K562 (cell line): ENCODE measurements around the gene CELA3B. TPM values are rescaled to one million over a fixed set of nuclear protein-coding genes. Genes with fewer than 3 reads are reported as not detected.

ENCODE experiments used
- ATAC-seq: fragments of 200-7000 bp; cut with Tn5 transposase; 3 replicates; pipeline ENCODE4 v1.9.1; 2020; ENCODE audit warnings: moderate library complexity
- BruUV-seq: library from RNA; stranded (reverse); fragments of 400-500 nt; replicated peaks from 2 replicates; lab custom pipeline; 2021; lab: Mats Ljungman, UMichigan
- CTCF ChIA-PET: fragments of 300-600 bp; formaldehyde crosslinking; extraction: SDS; loops from one replicate; lab custom pipeline; 2021; ENCODE audit warnings: low intra/inter-chr PET ratio; lab: Yijun Ruan, JAX
- POLR2A ChIA-PET: fragments of 300-600, 350-650 bp; sonication (Branson Sonifier 250); formaldehyde crosslinking; extraction: SDS; loops from one replicate; lab custom pipeline; 2021; ENCODE audit warnings: antibody characterized with exemption, inconsistent platforms; lab: Yijun Ruan, JAX
- DNase-seq, 4 experiments: peaks; one replicate each; pipeline versions ENCODE4 v3.0.0 to v3.0.0-alpha.2; 2011 to 2018; ENCODE audit warnings: low spot score in 3 of 4, mixed read lengths in 3 of 4; ENCODE audit errors: extremely low read depth in 1 of 4
- FAIRE-seq: peaks from 2 replicates; lab custom pipeline; 2011; peaks lifted over from hg19 to GRCh38; lab: Jason Lieb, UNC
- H2AFZ ChIP-seq: 2 replicates; pipeline ENCODE4 v1.6.0; 2011; ENCODE audit warnings: low read depth, low read length, control low read depth, inconsistent platforms
- H3K27ac ChIP-seq: fragments of 200-600 bp; 3 replicates; pipeline ENCODE4 v1.8.0; 2011; ENCODE audit warnings: low read depth, mild to moderate bottlenecking, control low read depth, inconsistent platforms, low read length, moderate library complexity, mixed read lengths; ENCODE audit errors: extremely low read depth
- H3K27me3 ChIP-seq, 2 experiments: fragments of 300-600 bp in 1 of 2; 2 replicates in 1 of 2; 3 replicates in 1 of 2; pipeline versions ENCODE4 v1.6.0 to v1.8.0; 2011; ENCODE audit warnings: inconsistent platforms in 2 of 2, low read length in 2 of 2, mild to moderate bottlenecking in 1 of 2, mixed read lengths in 1 of 2, moderate library complexity in 1 of 2; ENCODE audit not compliant: control insufficient read depth in 2 of 2, insufficient read depth in 2 of 2
- H3K36me3 ChIP-seq: fragments of 300-600 bp; 3 replicates; pipeline ENCODE4 v1.8.0; 2011; ENCODE audit warnings: mild to moderate bottlenecking, low read length, inconsistent platforms; ENCODE audit not compliant: control insufficient read depth, insufficient read depth
- H3K4me1 ChIP-seq, 2 experiments: fragments of 200-600 bp in 1 of 2; replicated peaks in 1 of 2; 2 replicates in 1 of 2; 3 replicates in 1 of 2; pipeline versions ENCODE4 v1.5.1 to v1.8.0; 2011; ENCODE audit warnings: inconsistent platforms in 2 of 2, low read length in 2 of 2, mild to moderate bottlenecking in 1 of 2, mixed read lengths in 1 of 2, moderate library complexity in 1 of 2; ENCODE audit not compliant: control insufficient read depth in 2 of 2, insufficient read depth in 2 of 2
- H3K4me2 ChIP-seq: 2 replicates; pipeline ENCODE4 v1.6.1; 2011; ENCODE audit warnings: low read length, control low read depth, inconsistent platforms, mixed read lengths; ENCODE audit not compliant: insufficient read depth
- H3K4me3 ChIP-seq: fragments of 200-600 bp; sonication (generic), shearing (Covaris generic); 2 replicates; pipeline ENCODE4 v1.5.1; 2016; ENCODE audit warnings: control low read depth, inconsistent platforms
- H3K79me2 ChIP-seq: fragments of 200-600 bp; 3 replicates; pipeline ENCODE4 v1.8.0; 2011; ENCODE audit warnings: low read length, inconsistent platforms; ENCODE audit not compliant: control insufficient read depth, insufficient read depth
- H3K9ac ChIP-seq, 2 experiments: 2 replicates each; pipeline versions ENCODE4 v1.6.0 to v1.6.1; 2011; ENCODE audit warnings: low read depth in 2 of 2, low read length in 2 of 2, control low read depth in 1 of 2, inconsistent platforms in 1 of 2, mild to moderate bottlenecking in 1 of 2, mixed read lengths in 1 of 2; ENCODE audit not compliant: insufficient read depth in 1 of 2
- H3K9me1 ChIP-seq: one replicate; pipeline ENCODE4 v1.6.0; 2011; ENCODE audit warnings: inconsistent platforms, mild to moderate bottlenecking, low read length, moderate library complexity; ENCODE audit not compliant: control insufficient read depth, insufficient read depth
- H3K9me3 ChIP-seq: replicated peaks from 2 replicates; pipeline ENCODE4 v1.5.1; 2011; ENCODE audit warnings: low read depth, low read length, inconsistent platforms; ENCODE audit not compliant: control insufficient read depth, insufficient read depth
- H4K20me1 ChIP-seq: replicated peaks from 2 replicates; pipeline ENCODE4 v1.6.1; 2011; ENCODE audit warnings: low read length, inconsistent platforms, mixed read lengths; ENCODE audit not compliant: control insufficient read depth, insufficient read depth
- CBX3 ChIP-seq, 2 experiments: IDR thresholded peaks; 1 replicate in 1 of 2; 2 replicates in 1 of 2; pipeline ENCODE4 v1.6.1; 2012; ENCODE audit warnings: inconsistent platforms in 2 of 2, low read length in 2 of 2, borderline replicate concordance in 1 of 2, control low read depth in 1 of 2
- GATA2 ChIP-seq: sonication (generic); formaldehyde crosslinking; IDR thresholded peaks from 2 replicates; pipeline ENCODE4 v1.4.0; 2020; ENCODE audit warnings: mild to moderate bottlenecking, missing genetic modification reagents
- HDAC3 ChIP-seq: fragments of 450-650 bp; IDR thresholded peaks from 2 replicates; pipeline ENCODE4 v1.6.1; 2018; ENCODE audit warnings: borderline replicate concordance, mild to moderate bottlenecking, moderate library complexity; ENCODE audit not compliant: partially characterized antibody
- HSF4 ChIP-seq: fragments of 250-450 bp; sonication (Bioruptor Pico); IDR thresholded peaks from 2 replicates; pipeline ENCODE4 v2.1.2; 2022; ENCODE audit warnings: mild to moderate bottlenecking, moderate library complexity, borderline replicate concordance
- KLF10 ChIP-seq: fragments of 250-450 bp; sonication (Bioruptor Pico); IDR thresholded peaks from 2 replicates; pipeline ENCODE4 v1.6.1; 2021; ENCODE audit warnings: matching md5 sums
- PKNOX1 ChIP-seq: fragments of 450-650 bp; IDR thresholded peaks from 2 replicates; pipeline ENCODE4 v1.6.1; 2016
- PRDM10 ChIP-seq: fragments of 450-650 bp; IDR thresholded peaks from 2 replicates; pipeline ENCODE4 v1.6.1; 2018; ENCODE audit not compliant: partially characterized antibody
- SP2 ChIP-seq: IDR thresholded peaks from 2 replicates; pipeline ENCODE4 v1.6.1; 2011; ENCODE audit warnings: mild to moderate bottlenecking, low read depth, low read length, moderate library complexity; ENCODE audit not compliant: poor library complexity, severe bottlenecking; ENCODE audit errors: extremely low read depth
- SREBF2 ChIP-seq: sonication (generic); formaldehyde crosslinking; IDR thresholded peaks from 2 replicates; pipeline ENCODE4 v1.4.0; 2020; ENCODE audit warnings: mild to moderate bottlenecking, missing genetic modification reagents
- ZNF24 ChIP-seq: fragments of 450-650 bp; IDR thresholded peaks from 2 replicates; pipeline ENCODE4 v1.6.1; 2016
- WGBS: fragments of 100-300 bp; shearing (Covaris generic); methylation state at CpG from one replicate; pipeline ENCODE4 v1.1.6; 2016; ENCODE audit warnings: low coverage, mixed read lengths; ENCODE audit not compliant: insufficient coverage; ENCODE audit errors: missing lambda C conversion rate; 5-methylcytosine and 5-hydroxymethylcytosine counted together
- in situ Hi-C: fragments of 300-500 bp; cut with MboI; formaldehyde crosslinking; loops from 4 replicates; pipeline ENCODE4 v1.15.0; 2018; ENCODE audit warnings: inconsistent platforms, mixed read lengths
- intact Hi-C: fragments of 100-400 bp; cut with micrococcal nuclease; formaldehyde crosslinking; loops from 2 replicates; pipeline ENCODE4 v1.14.2; 2022
- polyA plus RNA-seq, 8 experiments: library from polyadenylated mRNA; depleted of rRNA in 4 of 8; stranded (reverse) in 5 of 8; unstranded in 3 of 8; fragments of >200 nt; fragmentation: Nextera tagmentation in 2 of 8; fragmentation: Illumina TruSeq in 1 of 8; extraction: Ambion mirVana in 2 of 8; extraction: Trizol in 1 of 8; gene quantifications; 2 replicates each; pipeline versions ENCODE4 v1.2.1 to v1.2.3, GENCODE V29; 2011 to 2014; ENCODE audit warnings: inconsistent platforms in 1 of 8, missing spikeins in 1 of 8
- total RNA-seq, 7 experiments: library from RNA; depleted of rRNA in 6 of 7; stranded (reverse); fragments of >200 nt in 6 of 7; fragmentation: Illumina TruSeq in 2 of 7; extraction: Trizol in 2 of 7; gene quantifications; 2 replicates each; pipeline versions ENCODE4 v1.2.1 to v1.2.3, GENCODE V29; 2011 to 2021; ENCODE audit warnings: low replicate concordance in 1 of 7

Gene CELA3B
- total and polyA plus RNA-seq, 9 of the 15 experiments (the other 6 are each of a cell fraction or from before 2014, with no cell fraction given), result 3.1 TPM; not detected in 8

- TF ChIP-seq PKNOX1 (0 out of 2 replicates have a peak, but pooled peaks have one; percentile 13), HSF4 (CRISPR knock-in tag) (no peak), KLF10 (CRISPR knock-in tag) (no peak), CBX3 (IDR thresholded peaks at IDR 0.05; ENCODE audit: borderline replicate concordance in 1 of 2, low read length in 2 of 2) (no peak), GATA2 (0 out of 2 replicates have a peak, but pooled peaks have one; percentile 21), SP2 (no peak), HDAC3 (no peak)
These were observed 46.7 kb upstream of the CELA3B start (continued) for GRCh38 chr1:21930080-21930571.

- H2AFZ ChIP-seq, result no peak overlapping the region
- H3K4me2 ChIP-seq, result no peak overlapping the region
- H3K9me1 ChIP-seq, result no peaks in the 10 kb centered on the region
- H4K20me1 ChIP-seq, result peaks cover 8% of the 10 kb centered on the region; the same call in 1 of the 2 replicates
- H3K79me2 ChIP-seq, result peaks cover 83% of the 10 kb centered on the region
- H3K27me3 ChIP-seq, result no peaks in the 10 kb centered on the region
- intact Hi-C loops, result no loop called here
- peak overlapping the region in 1 of 2 experiments; percentile 86; a peak in 2 of 4 replicates for H3K9ac ChIP-seq
- DNase-seq (no peak), ATAC-seq (no peak), FAIRE-seq (no peak)
- TF ChIP-seq PRDM10, result peak; percentile 62
- TF ChIP-seq SREBF2 (CRISPR knock-in tag), result no peak
- peak; percentile 92 for TF ChIP-seq ZNF24
- peaks cover 51% of the 10 kb centered on the region for H3K36me3 ChIP-seq
- peak overlapping the region; percentile 11; the same call in 2 of the 3 replicates for H3K27ac ChIP-seq
- H3K9me3 ChIP-seq, result no peaks in the 10 kb centered on the region
- CTCF ChIA-PET, result no interaction called here
- no TSS peak for BruUV-seq
- peaks cover 51 to 64% of the 10 kb centered on the region in 2 experiments for H3K4me1 ChIP-seq
- in situ Hi-C loops, result no loop called here
- POLR2A ChIA-PET, result interaction anchor here (1.1 to 1.4 kb wide), 2 partner anchors 10 to 24 kb away, joined by 3 to 4 read pairs; no protein-coding TSS in a partner anchor
- WGBS, result 85% methylated on average over 6 of the region's 6 CpGs
- no peak overlapping the region for H3K4me3 ChIP-seq
These were observed 46.1 kb upstream of the CELA3B start for GRCh38 chr1:21930629-21931170.
